Mesendoderm (in vitro differentiated cells): ENCODE results near the gene PIP5K1C.

Experiments used
- DNase-seq: peaks from one replicate; pipeline ENCODE4 v3.0.0; 2013
- H2AK5ac ChIP-seq: 2 replicates; pipeline ENCODE4 v1.6.1; 2013; ENCODE audit warnings: low read length, inconsistent platforms
- H2BK120ac ChIP-seq: 2 replicates; pipeline ENCODE4 v1.6.1; 2013; ENCODE audit warnings: low read depth, mild to moderate bottlenecking, low read length, moderate library complexity, mixed read lengths
- H2BK15ac ChIP-seq: replicated peaks from 2 replicates; pipeline ENCODE4 v1.6.1; 2013; ENCODE audit warnings: low read depth, mild to moderate bottlenecking, moderate library complexity
- H2BK5ac ChIP-seq: 2 replicates; pipeline ENCODE4 v1.6.1; 2013; ENCODE audit warnings: low read length, inconsistent platforms
- H3K18ac ChIP-seq: 2 replicates; pipeline ENCODE4 v1.6.1; 2013; ENCODE audit warnings: mild to moderate bottlenecking, low read length, mixed read lengths
- H3K23ac ChIP-seq: one replicate; pipeline ENCODE4 v1.6.1; 2013; ENCODE audit warnings: low read length
- H3K27ac ChIP-seq: 2 replicates; pipeline ENCODE4 v1.5.1; 2013; ENCODE audit warnings: low read depth, mild to moderate bottlenecking, inconsistent platforms, low read length, moderate library complexity
- H3K27me3 ChIP-seq: 2 replicates; pipeline ENCODE4 v1.6.1; 2013; ENCODE audit warnings: low read length, control low read depth, mild to moderate bottlenecking, inconsistent platforms; ENCODE audit not compliant: insufficient read depth, poor library complexity
- H3K36me3 ChIP-seq: 2 replicates; pipeline ENCODE4 v1.6.1; 2013; ENCODE audit warnings: low read length, inconsistent platforms; ENCODE audit not compliant: control insufficient read depth, insufficient read depth
- H3K4ac ChIP-seq: one replicate; pipeline ENCODE4 v1.6.1; 2013; ENCODE audit warnings: low read depth, mild to moderate bottlenecking, low read length, moderate library complexity
- H3K4me1 ChIP-seq: 2 replicates; pipeline ENCODE4 v1.6.1; 2013; ENCODE audit warnings: low read depth, low read length, inconsistent platforms; ENCODE audit not compliant: control insufficient read depth
- H3K4me2 ChIP-seq: 2 replicates; pipeline ENCODE4 v1.6.1; 2013; ENCODE audit warnings: low read length
- H3K4me3 ChIP-seq: 2 replicates; pipeline ENCODE4 v1.5.1; 2013; ENCODE audit warnings: mild to moderate bottlenecking, low read length
- H3K56ac ChIP-seq: one replicate; pipeline ENCODE4 v1.6.1; 2013; ENCODE audit warnings: low read length
- H3K79me1 ChIP-seq: 2 replicates; pipeline ENCODE4 v1.6.1; 2013; ENCODE audit warnings: low read length, inconsistent platforms
- H3K79me2 ChIP-seq: 2 replicates; pipeline ENCODE4 v1.6.1; 2013; ENCODE audit warnings: mild to moderate bottlenecking, low read length; ENCODE audit not compliant: control insufficient read depth, insufficient read depth
- H3K9ac ChIP-seq: 2 replicates; pipeline ENCODE4 v1.6.1; 2013; ENCODE audit warnings: low read length, inconsistent platforms
- H4K5ac ChIP-seq: one replicate; pipeline ENCODE4 v1.6.1; 2013; ENCODE audit warnings: low read length
- H4K8ac ChIP-seq: one replicate; pipeline ENCODE4 v1.6.1; 2013; ENCODE audit warnings: low read depth, mild to moderate bottlenecking, control low read depth, low read length, moderate library complexity
- WGBS: extraction: QIAGEN DNeasy Blood & Tissue Kit; methylation state at CpG from one replicate; pipeline ENCODE4 v1.1.7; 2013; ENCODE audit warnings: low lambda C conversion rate, missing lambda C conversion rate; ENCODE audit not compliant: insufficient coverage; ENCODE audit errors: extremely low coverage; 5-methylcytosine and 5-hydroxymethylcytosine counted together

PIP5K1C gene

GRCh38 chr19:3611841-3612240, 88.4 kb downstream of the PIP5K1C start:
- H2BK15ac ChIP-seq, result no peak overlapping the region
- no peak overlapping the region for H4K8ac ChIP-seq
- no peak overlapping the region for H2BK120ac ChIP-seq
- no peak overlapping the region for H3K9ac ChIP-seq
- H3K56ac ChIP-seq, result no peak overlapping the region
- no peak overlapping the region for H3K27ac ChIP-seq
- H3K36me3 ChIP-seq, result peaks cover 2% of the 10 kb centered on the region
- DNase-seq, result no peak
- no peak overlapping the region for H3K4me3 ChIP-seq
- H3K4ac ChIP-seq, result no peak overlapping the region
- H3K4me2 ChIP-seq, result no peak overlapping the region
- no peak overlapping the region for H2AK5ac ChIP-seq
- H3K4me1 ChIP-seq, result peaks cover 4% of the 10 kb centered on the region
- no CpG with 5 or more reads among the region's 36 CpGs for WGBS
- no peak overlapping the region for H3K23ac ChIP-seq
- no peak overlapping the region for H2BK5ac ChIP-seq
- H3K27me3 ChIP-seq, result no peaks in the 10 kb centered on the region
- no peaks in the 10 kb centered on the region for H3K79me2 ChIP-seq
- no peak overlapping the region for H4K5ac ChIP-seq
- H3K79me1 ChIP-seq, result no peaks in the 10 kb centered on the region
- H3K18ac ChIP-seq, result no peak overlapping the region

- Histone ChIP-seq H4K5ac (no peak overlapping the region), H3K4ac (no peak overlapping the region), H3K4me3 (no peak overlapping the region), H2BK120ac (no peak overlapping the region), H3K4me2 (no peak overlapping the region), H3K9ac (no peak overlapping the region), H3K27me3 (no peaks in the 10 kb centered on the region), H2BK15ac (no peak overlapping the region), H2BK5ac (no peak overlapping the region), H2AK5ac (no peak overlapping the region), H3K36me3 (peaks cover 2% of the 10 kb centered on the region), H3K79me1 (no peaks in the 10 kb centered on the region), H3K27ac (no peak overlapping the region), H3K56ac (no peak overlapping the region), H3K23ac (no peak overlapping the region), H3K4me1 (peaks cover 4% of the 10 kb centered on the region), H4K8ac (no peak overlapping the region), H3K79me2 (no peaks in the 10 kb centered on the region), H3K18ac (no peak overlapping the region)
- WGBS, result no CpG with 5 or more reads among the region's 41 CpGs
- no peak for DNase-seq
These were observed 89.2 kb downstream of the PIP5K1C start for GRCh38 chr19:3610745-3611717.

- Histone ChIP-seq H3K56ac (no peak overlapping the region), H3K4me3 (no peak overlapping the region), H3K18ac (no peak overlapping the region), H3K9ac (no peak overlapping the region), H3K27me3 (no peaks in the 10 kb centered on the region), H2BK15ac (no peak overlapping the region), H2BK120ac (no peak overlapping the region), H2AK5ac (no peak overlapping the region), H3K79me2 (no peaks in the 10 kb centered on the region), H4K8ac (no peak overlapping the region), H3K4me1 (peaks cover 4% of the 10 kb centered on the region), H3K4me2 (no peak overlapping the region), H3K23ac (no peak overlapping the region), H3K36me3 (peaks cover 2% of the 10 kb centered on the region), H3K27ac (no peak overlapping the region), H2BK5ac (no peak overlapping the region), H3K4ac (no peak overlapping the region), H3K79me1 (no peaks in the 10 kb centered on the region), H4K5ac (no peak overlapping the region)
- no CpG with 5 or more reads among the region's 24 CpGs for WGBS
- DNase-seq, result no peak
These were observed 90.2 kb downstream of the PIP5K1C start for GRCh38 chr19:3609779-3610719.

- H3K18ac ChIP-seq, result no peak overlapping the region
- no peak overlapping the region for H3K4me2 ChIP-seq
- no peak overlapping the region for H3K4ac ChIP-seq
- no peak overlapping the region for H2AK5ac ChIP-seq
- H3K23ac ChIP-seq, result no peak overlapping the region
- H3K9ac ChIP-seq, result no peak overlapping the region
- H3K27ac ChIP-seq, result no peak overlapping the region
- no CpG with 5 or more reads among the region's 21 CpGs for WGBS
- no peak overlapping the region for H4K5ac ChIP-seq
- no peak overlapping the region for H2BK120ac ChIP-seq
- peaks cover 4% of the 10 kb centered on the region for H3K4me1 ChIP-seq
- peaks cover 2% of the 10 kb centered on the region for H3K36me3 ChIP-seq
- no peak overlapping the region for H3K56ac ChIP-seq
- no peak overlapping the region for H4K8ac ChIP-seq
- no peak overlapping the region for H2BK15ac ChIP-seq
- no peak for DNase-seq
- no peak overlapping the region for H2BK5ac ChIP-seq
- H3K4me3 ChIP-seq, result no peak overlapping the region
- H3K79me2 ChIP-seq, result no peaks in the 10 kb centered on the region
- no peaks in the 10 kb centered on the region for H3K27me3 ChIP-seq
- H3K79me1 ChIP-seq, result no peaks in the 10 kb centered on the region
These were observed 91.4 kb downstream of the PIP5K1C start for GRCh38 chr19:3608750-3609322.

- H3K4ac ChIP-seq, result no peak overlapping the region
- no peak overlapping the region for H3K18ac ChIP-seq
- H4K5ac ChIP-seq, result no peak overlapping the region
- peak overlapping the region; percentile 4 for H3K9ac ChIP-seq
- peaks cover 4% of the 10 kb centered on the region for H3K4me1 ChIP-seq
- WGBS, result no CpG with 5 or more reads among the region's 3 CpGs
- H3K79me1 ChIP-seq, result no peaks in the 10 kb centered on the region
- DNase-seq, result no peak
- no peak overlapping the region for H4K8ac ChIP-seq
- H3K27me3 ChIP-seq, result no peaks in the 10 kb centered on the region
- no peak overlapping the region for H3K4me3 ChIP-seq
- H3K23ac ChIP-seq, result no peak overlapping the region
- H2BK120ac ChIP-seq, result no peak overlapping the region
- H2AK5ac ChIP-seq, result peak overlapping the region; percentile 44
- no peak overlapping the region for H2BK15ac ChIP-seq
- no peak overlapping the region for H3K4me2 ChIP-seq
- no peak overlapping the region for H2BK5ac ChIP-seq
- no peak overlapping the region for H3K27ac ChIP-seq
- H3K56ac ChIP-seq, result peak overlapping the region; percentile 36
- H3K79me2 ChIP-seq, result no peaks in the 10 kb centered on the region
- H3K36me3 ChIP-seq, result peaks cover 2% of the 10 kb centered on the region
These were observed 92.1 kb downstream of the PIP5K1C start for GRCh38 chr19:3608079-3608641.
